ENCODE data around the gene ROR1.

The ROR1 gene

GRCh38 chr1:63859480-63860275 is 85.9 kb downstream of the ROR1 start:
- no peak for DNase-seq

- no peak for DNase-seq
Observed at GRCh38 chr1:63861052-63861691, 87.4 kb downstream of the ROR1 start.

- no peak for DNase-seq
Observed at GRCh38 chr1:63863145-63863544, 89.3 kb downstream of the ROR1 start.

GRCh38 chr1:63864224-63864641 is 90.4 kb downstream of the ROR1 start:
- DNase-seq, result no peak

GRCh38 chr1:63865561-63865960 is 91.7 kb downstream of the ROR1 start:
- DNase-seq, result no peak

- DNase-seq, result no peak
Observed at GRCh38 chr1:63866084-63866483, 92.3 kb downstream of the ROR1 start.

GRCh38 chr1:63867429-63868176 is 93.8 kb downstream of the ROR1 start:
- no peak for DNase-seq

- no peak for DNase-seq
Observed at GRCh38 chr1:63868268-63868781, 94.5 kb downstream of the ROR1 start.

- no peak for DNase-seq
Observed at GRCh38 chr1:63870152-63870551, 96.3 kb downstream of the ROR1 start.

GRCh38 chr1:63871463-63871862 is 97.6 kb downstream of the ROR1 start:
- DNase-seq, result no peak

- no peak for DNase-seq
Observed at GRCh38 chr1:63873751-63874150, 99.9 kb downstream of the ROR1 start.

GRCh38 chr1:63874278-63874880 is 100.6 kb downstream of the ROR1 start:
- no peak for DNase-seq

- no peak for DNase-seq
Observed at GRCh38 chr1:63875636-63876035, 101.8 kb downstream of the ROR1 start.

- DNase-seq, result no peak
Observed at GRCh38 chr1:63877021-63877767, 103.4 kb downstream of the ROR1 start.

GRCh38 chr1:63877816-63878215 is 104.0 kb downstream of the ROR1 start:
- DNase-seq, result no peak

- DNase-seq, result no peak
Observed at GRCh38 chr1:63878932-63879331, 105.1 kb downstream of the ROR1 start.

GRCh38 chr1:63880958-63881576 is 107.2 kb downstream of the ROR1 start:
- DNase-seq, result no peak

GRCh38 chr1:63882048-63882704 is 108.4 kb downstream of the ROR1 start:
- DNase-seq, result no peak

GRCh38 chr1:63883494-63884235 is 109.8 kb downstream of the ROR1 start:
- no peak for DNase-seq

GRCh38 chr1:63884486-63884885 is 110.7 kb downstream of the ROR1 start:
- no peak for DNase-seq

- no peak for DNase-seq
Observed at GRCh38 chr1:63885899-63886298, 112.1 kb downstream of the ROR1 start.

Data from stimulated activated CD4-positive, alpha-beta T cell treated with anti-CD3 and anti-CD28 coated beads, Interleukin-2, amount 100 ng/mL, for 24 hours (primary cell).